ENCODE data around the gene PIEZO1. TPM values are rescaled to one million over a fixed set of nuclear protein-coding genes. Genes with fewer than 3 reads are reported as not detected.
A peak's percentile ranks its signal among the peaks of the same experiment; 100 is the strongest.

PIEZO1 gene
- total RNA-seq, 1 donor from 2014 or later, result 160 TPM

DNA sequence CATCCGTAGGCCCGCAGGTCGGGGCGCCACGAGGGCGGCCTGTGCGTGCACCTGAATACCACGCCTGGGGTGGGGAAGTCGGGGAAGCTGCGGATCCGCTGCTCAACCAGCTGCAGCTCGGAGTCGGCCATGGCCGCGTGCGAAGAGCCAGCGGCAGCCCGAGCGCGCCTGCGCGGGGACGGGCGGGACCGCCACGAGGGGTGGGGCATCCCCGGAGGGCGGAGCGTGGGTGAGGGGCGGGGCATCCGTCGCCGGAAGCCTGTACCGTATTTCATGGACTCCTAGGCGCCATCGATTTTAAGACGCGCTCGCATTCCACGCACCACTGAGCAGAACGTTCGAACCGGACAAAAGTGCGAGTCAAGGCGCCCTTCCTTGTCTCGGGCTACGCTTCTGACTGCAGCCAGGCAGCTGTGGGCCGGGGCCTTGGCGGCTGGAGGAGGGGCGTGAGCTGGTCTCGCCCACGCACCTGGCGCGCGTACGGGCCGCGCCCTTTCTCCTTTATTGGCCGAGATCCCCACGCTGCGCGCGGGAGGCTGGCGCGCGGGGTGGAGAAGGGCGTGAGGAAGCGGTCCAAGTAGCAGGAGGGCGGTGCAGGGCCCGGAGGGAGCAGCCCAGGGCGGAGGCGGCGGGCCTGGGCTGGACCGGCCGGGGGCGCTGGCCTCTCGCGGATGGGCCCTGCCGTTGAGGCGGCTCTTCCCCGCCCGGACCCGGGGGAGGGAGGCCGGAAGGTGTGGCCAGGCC lies 26.9 kb upstream of the PIEZO1 start, which contains the start of gene APRT:
APRT (minus strand) TSS at position 160 of the 744 bp plus-strand sequence; CDS start at position 131, 29 bp downstream.
- peak within 1 kb of the TSS; percentile 89 for H3K4me3 Mint-ChIP-seq
- H3K27me3 Mint-ChIP-seq (ENCODE audit: low read depth), result no peaks in the 10 kb centered on the region
- H3K36me3 Mint-ChIP-seq, result no peaks in the 10 kb centered on the region
- TF ChIP-seq, protein P1, sequence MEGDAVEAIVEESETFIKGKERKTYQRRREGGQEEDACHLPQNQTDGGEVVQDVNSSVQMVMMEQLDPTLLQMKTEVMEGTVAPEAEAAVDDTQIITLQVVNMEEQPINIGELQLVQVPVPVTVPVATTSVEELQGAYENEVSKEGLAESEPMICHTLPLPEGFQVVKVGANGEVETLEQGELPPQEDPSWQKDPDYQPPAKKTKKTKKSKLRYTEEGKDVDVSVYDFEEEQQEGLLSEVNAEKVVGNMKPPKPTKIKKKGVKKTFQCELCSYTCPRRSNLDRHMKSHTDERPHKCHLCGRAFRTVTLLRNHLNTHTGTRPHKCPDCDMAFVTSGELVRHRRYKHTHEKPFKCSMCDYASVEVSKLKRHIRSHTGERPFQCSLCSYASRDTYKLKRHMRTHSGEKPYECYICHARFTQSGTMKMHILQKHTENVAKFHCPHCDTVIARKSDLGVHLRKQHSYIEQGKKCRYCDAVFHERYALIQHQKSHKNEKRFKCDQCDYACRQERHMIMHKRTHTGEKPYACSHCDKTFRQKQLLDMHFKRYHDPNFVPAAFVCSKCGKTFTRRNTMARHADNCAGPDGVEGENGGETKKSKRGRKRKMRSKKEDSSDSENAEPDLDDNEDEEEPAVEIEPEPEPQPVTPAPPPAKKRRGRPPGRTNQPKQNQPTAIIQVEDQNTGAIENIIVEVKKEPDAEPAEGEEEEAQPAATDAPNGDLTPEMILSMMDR (IDR thresholded peaks at IDR 0.05; ENCODE audit: unreplicated experiment), result no peak
- peak; percentile 96 to 99 for DNase-seq (ENCODE audit: low spot score in 2 of 2, unreplicated experiment in 2 of 2)
- H3K4me1 Mint-ChIP-seq, result peaks cover 13% of the 10 kb centered on the region
- H3K27ac Mint-ChIP-seq, result peak within 1 kb of the TSS; percentile 98
- no peaks in the 10 kb centered on the region for H3K9me3 Mint-ChIP-seq

DNA sequence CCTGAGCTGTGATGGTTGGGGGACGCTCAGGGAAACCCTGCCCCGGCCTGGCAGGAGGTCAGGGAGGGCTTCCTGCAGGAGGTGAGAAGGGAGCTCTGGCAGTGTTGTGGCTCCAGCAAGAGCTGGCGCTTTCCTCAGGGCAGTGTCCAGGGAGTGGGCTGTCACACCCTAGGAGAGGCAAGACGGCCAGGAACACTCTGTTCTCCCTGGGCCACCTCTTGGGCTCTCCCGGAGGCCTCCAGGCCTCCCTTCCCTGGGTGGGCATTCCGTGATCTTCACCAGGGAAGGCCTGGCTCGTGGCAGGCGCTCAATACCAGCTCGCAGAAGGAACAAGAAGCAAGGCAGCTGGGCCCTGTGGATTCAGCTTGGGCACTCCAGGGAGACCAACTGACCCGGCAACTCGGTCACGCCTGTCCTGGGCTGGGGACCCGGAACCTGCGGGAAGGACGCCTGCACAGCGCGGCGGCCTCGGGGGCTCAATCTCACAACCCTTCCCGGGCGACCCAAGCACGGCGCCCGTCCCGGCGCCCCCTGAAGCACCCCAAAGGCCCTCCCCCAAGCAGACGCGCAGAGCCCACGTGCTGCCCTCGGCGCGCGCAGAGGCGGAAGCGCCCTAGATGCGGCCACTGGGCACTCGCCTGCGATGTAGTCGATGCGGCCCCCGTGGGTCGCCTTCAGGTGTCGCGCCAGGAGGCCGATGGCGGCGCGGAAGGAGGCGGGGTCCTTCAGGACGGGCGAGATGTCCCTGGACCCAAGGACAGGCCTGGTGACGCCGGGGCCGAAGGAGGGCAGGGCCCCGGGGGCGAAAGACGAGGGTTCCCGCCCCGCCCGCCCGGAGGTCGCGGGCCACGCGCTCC lies 26.1 kb upstream of the PIEZO1 start:
- TF ChIP-seq, protein P1 (IDR thresholded peaks at IDR 0.05; ENCODE audit: unreplicated experiment), result no peak
- Mint-ChIP-seq H3K36me3 (no peaks in the 10 kb centered on the region), H3K27me3 (ENCODE audit: low read depth) (no peaks in the 10 kb centered on the region), H3K4me1 (peaks cover 13% of the 10 kb centered on the region), H3K27ac (peak overlapping the region; percentile 86), H3K4me3 (peak overlapping the region; percentile 78), H3K9me3 (no peaks in the 10 kb centered on the region)
- peak; percentile 55 to 74 for DNase-seq (ENCODE audit: low spot score in 2 of 2, unreplicated experiment in 2 of 2)

DNA sequence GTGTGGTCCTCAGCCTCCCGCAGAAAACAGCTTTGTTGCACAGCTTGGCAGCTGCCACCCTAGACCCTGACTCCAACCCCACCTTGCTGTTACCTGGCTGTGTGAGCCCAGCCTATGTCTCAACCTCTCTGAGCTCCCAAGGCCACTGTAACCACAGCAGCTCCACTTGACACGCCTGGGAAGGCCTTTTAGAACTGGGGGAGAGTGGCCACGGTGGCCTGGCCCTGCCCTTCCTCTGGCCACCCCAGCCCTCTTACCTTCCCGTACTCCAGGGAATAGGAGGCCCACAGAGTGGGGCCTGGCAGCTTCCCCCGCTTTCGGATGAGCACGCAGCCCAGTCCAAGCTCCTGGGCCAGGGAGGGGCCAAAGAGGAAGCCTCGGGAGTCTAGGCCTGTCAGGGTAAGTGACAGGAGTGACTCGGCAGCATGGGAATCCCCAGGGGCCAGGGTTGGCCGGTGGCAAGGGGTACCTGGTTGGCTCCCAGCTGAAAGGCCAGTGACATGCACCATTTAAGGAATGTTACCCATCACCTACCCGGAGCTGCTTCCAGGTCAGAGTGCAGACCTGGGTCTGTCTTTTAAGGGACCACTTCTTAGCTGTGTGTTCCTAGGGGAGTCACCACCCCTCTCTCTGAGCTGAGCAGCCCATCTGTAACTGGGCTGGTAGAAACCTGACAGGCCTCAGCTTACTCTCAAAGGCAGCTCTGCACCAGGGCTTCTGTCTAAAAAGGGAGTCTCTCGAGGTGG lies 25.3 kb upstream of the PIEZO1 start:
- no peaks in the 10 kb centered on the region for H3K9me3 Mint-ChIP-seq
- peak overlapping the region; percentile 78 for H3K4me3 Mint-ChIP-seq
- TF ChIP-seq, protein P1 (IDR thresholded peaks at IDR 0.05; ENCODE audit: unreplicated experiment), result no peak
- no peak for DNase-seq (ENCODE audit: low spot score in 2 of 2, unreplicated experiment in 2 of 2)
- H3K4me1 Mint-ChIP-seq, result peaks cover 13% of the 10 kb centered on the region
- no peaks in the 10 kb centered on the region for H3K36me3 Mint-ChIP-seq
- peak overlapping the region; percentile 83 for H3K27ac Mint-ChIP-seq
- no peaks in the 10 kb centered on the region for H3K27me3 Mint-ChIP-seq (ENCODE audit: low read depth)

DNA sequence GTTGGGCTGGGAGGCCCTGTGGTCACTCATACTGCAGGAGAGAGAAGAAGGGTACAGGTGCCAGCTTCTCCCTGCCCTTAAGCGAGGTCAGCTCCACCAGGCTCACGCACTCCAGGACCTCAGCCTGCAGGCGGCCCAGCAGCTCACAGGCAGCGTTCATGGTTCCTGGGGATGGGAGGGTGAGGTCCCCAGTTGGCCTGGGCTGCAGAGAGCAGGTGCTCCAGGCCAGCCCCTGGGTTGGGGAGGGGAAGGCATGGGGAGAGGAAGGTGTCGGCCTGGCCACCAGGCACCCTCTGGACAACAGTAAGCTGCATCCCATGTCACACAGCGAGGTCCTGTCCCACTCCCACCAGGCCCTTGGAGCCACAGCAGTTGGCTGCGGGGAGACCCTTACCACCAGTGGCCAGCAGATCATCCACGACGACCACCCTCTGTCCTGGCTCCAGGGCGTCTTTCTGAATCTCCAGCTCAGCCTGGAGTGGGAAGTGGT lies 24.7 kb upstream of the PIEZO1 start:
- Mint-ChIP-seq H3K4me1 (peaks cover 13% of the 10 kb centered on the region), H3K36me3 (no peaks in the 10 kb centered on the region), H3K9me3 (no peaks in the 10 kb centered on the region), H3K27me3 (ENCODE audit: low read depth) (no peaks in the 10 kb centered on the region), H3K4me3 (peak overlapping the region; percentile 78), H3K27ac (no peak overlapping the region)
- DNase-seq (ENCODE audit: low spot score in 2 of 2, unreplicated experiment in 2 of 2), result no peak
- TF ChIP-seq, protein P1 (IDR thresholded peaks at IDR 0.05; ENCODE audit: unreplicated experiment), result no peak

DNA sequence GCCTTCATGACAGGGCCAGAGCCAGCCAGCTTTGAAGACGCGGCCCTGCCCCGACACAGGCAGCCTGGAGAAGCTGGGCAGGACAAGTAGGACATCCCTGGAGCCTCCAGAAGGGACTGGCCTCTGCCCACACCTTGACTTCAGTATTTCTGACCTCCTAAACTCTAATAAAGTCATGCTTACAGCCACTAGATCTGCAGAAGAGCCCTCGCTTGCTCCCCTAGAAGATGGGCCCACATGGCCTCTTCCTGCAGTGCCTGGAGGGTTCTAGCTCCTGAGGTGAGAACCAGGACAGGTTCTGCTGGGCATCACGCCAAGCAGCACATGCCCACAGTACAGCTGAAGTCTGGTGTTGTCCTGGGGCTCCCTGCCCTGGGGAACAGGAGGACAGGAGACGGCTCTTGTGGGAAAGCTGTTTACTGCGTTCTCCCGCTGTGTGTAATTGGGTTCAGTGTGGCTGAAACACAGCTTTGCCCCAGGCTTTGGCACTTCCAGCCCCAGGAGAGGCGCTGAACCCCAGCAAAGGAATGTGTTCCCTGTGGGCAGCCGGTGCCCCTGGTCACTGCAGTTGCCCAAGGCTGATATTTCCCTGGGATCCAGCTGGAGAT lies 24.2 kb upstream of the PIEZO1 start:
- TF ChIP-seq, protein P1 (IDR thresholded peaks at IDR 0.05; ENCODE audit: unreplicated experiment), result no peak
- Mint-ChIP-seq H3K27me3 (ENCODE audit: low read depth) (no peaks in the 10 kb centered on the region), H3K36me3 (no peaks in the 10 kb centered on the region), H3K4me1 (peaks cover 13% of the 10 kb centered on the region), H3K9me3 (no peaks in the 10 kb centered on the region), H3K27ac (no peak overlapping the region), H3K4me3 (peak overlapping the region; percentile 30)
- no peak for DNase-seq (ENCODE audit: low spot score in 2 of 2, unreplicated experiment in 2 of 2)
